Thymus (tissue), 11 donors: ENCODE results near the gene POFUT2. TPM values are rescaled to one million over a fixed set of nuclear protein-coding genes. Genes with fewer than 3 reads are reported as not detected.

Source experiments
- DNase-seq, 9 donors: peaks; one replicate each; pipeline ENCODE4 v3.0.0-alpha.2; 2013; ENCODE audit warnings: low spot score in 9 of 9, low read depth in 6 of 9, missing footprints in 1 of 9
- H3K27ac ChIP-seq, 2 donors: one replicate each; pipeline ENCODE4 v1.5.1; 2013; ENCODE audit warnings: control low read depth in 1 of 2, low read depth in 1 of 2, low read length in 1 of 2, mild to moderate bottlenecking in 1 of 2, moderate library complexity in 1 of 2
- H3K27me3 ChIP-seq, 2 donors: one replicate each; pipeline ENCODE4 v1.5.1; 2013; ENCODE audit warnings: low read length in 1 of 2; ENCODE audit not compliant: control insufficient read depth in 2 of 2, insufficient read depth in 1 of 2
- H3K36me3 ChIP-seq, 2 donors: one replicate each; pipeline ENCODE4 v1.5.1; 2013; ENCODE audit warnings: low read length in 1 of 2, mild to moderate bottlenecking in 1 of 2, moderate library complexity in 1 of 2; ENCODE audit not compliant: control insufficient read depth in 2 of 2, insufficient read depth in 2 of 2
- H3K4me1 ChIP-seq, 2 donors: one replicate each; pipeline ENCODE4 v1.5.1; 2013; ENCODE audit warnings: low read length in 2 of 2; ENCODE audit not compliant: control insufficient read depth in 2 of 2, insufficient read depth in 2 of 2
- H3K4me3 ChIP-seq, 2 donors: one replicate each; pipeline ENCODE4 v1.5.1; 2013; ENCODE audit warnings: low read length in 2 of 2, control low read depth in 1 of 2, mild to moderate bottlenecking in 1 of 2
- H3K9me3 ChIP-seq, 2 donors: one replicate each; pipeline ENCODE4 v1.5.1; 2013; ENCODE audit warnings: low read length in 1 of 2, mild to moderate bottlenecking in 1 of 2; ENCODE audit not compliant: control insufficient read depth in 2 of 2, insufficient read depth in 1 of 2
- WGBS: extraction: QIAGEN DNeasy Blood & Tissue Kit; methylation state at CpG from one replicate; pipeline ENCODE4 v1.1.7; 2013; 5-methylcytosine and 5-hydroxymethylcytosine counted together
- polyA plus RNA-seq: library from polyadenylated mRNA; stranded (reverse); fragments of 200-250 nt; gene quantifications from one replicate; pipeline ENCODE4 v1.2.3, GENCODE V29; 2013
- total RNA-seq: library from RNA; stranded (reverse); fragments of 120-200 nt; gene quantifications from one replicate; pipeline ENCODE4 v1.2.4, GENCODE V29; 2013
- donor health status: healthy.

The POFUT2 gene
- total and polyA plus RNA-seq, 2 donors = 5.7 to 31.9 TPM

DNA sequence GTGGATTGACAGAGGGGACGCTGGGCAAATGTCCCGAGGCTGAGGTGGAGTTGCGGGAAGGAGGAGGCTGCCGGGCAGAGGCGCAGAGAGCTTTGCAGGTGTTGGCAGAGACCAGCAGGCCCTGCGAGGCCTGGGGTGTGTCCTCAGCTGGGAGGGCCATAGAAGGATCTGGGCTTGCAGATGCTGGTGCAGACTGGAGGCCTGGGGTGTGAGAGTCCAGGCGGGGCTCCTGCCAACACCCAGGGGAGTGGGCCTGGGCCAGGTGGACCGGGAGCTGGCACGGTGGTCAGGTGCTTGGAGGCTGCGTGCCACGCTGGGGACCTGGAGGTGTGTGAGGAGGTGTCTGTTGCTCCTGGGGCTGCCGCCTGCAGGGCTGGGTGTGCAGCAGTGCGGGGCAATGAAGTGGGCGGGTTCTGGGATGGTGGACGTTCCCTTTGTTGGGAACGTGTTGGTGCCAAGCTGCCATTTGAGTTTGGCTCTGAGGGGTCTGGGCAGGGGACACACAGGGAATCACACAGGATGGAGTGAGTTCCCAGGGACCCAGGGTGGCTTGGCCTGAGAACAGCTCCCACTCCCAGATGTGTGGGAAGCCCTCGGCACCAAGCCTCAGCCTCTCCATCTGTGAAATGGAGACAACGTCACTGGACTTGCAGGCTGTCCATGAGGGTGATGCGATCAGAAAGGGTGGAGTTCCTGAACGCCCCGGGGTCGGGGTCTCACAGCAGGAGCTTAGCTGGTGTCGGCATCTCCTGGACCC lies 39.9 kb upstream of the POFUT2 start:
- peaks cover 0 to 12% of the 10 kb centered on the region in 2 donors for H3K27me3 ChIP-seq
- no peaks in the 10 kb centered on the region for H3K36me3 ChIP-seq
- peaks cover 0 to 2% of the 10 kb centered on the region in 2 donors for H3K4me1 ChIP-seq
- H3K4me3 ChIP-seq = no peak overlapping the region
- WGBS = 87% methylated on average over 23 of the region's 23 CpGs
- H3K9me3 ChIP-seq = no peaks in the 10 kb centered on the region
- no peak for DNase-seq
- H3K27ac ChIP-seq = no peak overlapping the region

DNA sequence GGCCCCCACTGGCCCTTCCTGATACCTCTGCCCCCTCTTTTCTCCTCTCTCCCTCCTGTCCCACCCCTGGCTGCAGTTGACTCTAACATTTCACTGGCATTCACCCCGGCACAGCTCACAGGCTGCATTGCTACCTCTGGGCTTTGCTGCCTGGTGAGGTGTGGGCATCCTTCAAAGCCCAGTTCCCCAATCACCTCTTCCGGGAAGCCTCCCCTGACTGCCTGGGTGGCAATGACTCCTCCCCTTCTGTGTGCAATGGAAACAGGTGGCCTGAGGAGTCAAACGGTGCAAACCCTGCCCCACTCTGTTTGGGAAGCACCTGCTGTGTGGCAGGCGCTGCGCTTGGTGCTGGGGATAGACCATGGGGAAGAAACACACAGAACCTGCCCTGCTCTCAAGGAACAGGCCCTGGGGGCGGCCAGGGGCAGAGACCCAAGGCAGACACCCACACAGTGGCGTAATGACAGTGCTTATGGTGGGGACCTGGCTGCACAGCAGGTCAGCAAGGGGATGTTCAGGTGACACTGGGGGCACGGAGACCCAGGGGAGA lies 39.3 kb upstream of the POFUT2 start:
- DNase-seq = peak in 1 of 9 donors; percentile 18
- peaks cover 0 to 3% of the 10 kb centered on the region in 2 donors for H3K4me1 ChIP-seq
- no peaks in the 10 kb centered on the region for H3K36me3 ChIP-seq
- 74% methylated on average over 8 of the region's 8 CpGs for WGBS
- H3K27ac ChIP-seq = no peak overlapping the region
- H3K27me3 ChIP-seq = peaks cover 0 to 18% of the 10 kb centered on the region in 2 donors
- no peaks in the 10 kb centered on the region for H3K9me3 ChIP-seq
- no peak overlapping the region for H3K4me3 ChIP-seq

DNA sequence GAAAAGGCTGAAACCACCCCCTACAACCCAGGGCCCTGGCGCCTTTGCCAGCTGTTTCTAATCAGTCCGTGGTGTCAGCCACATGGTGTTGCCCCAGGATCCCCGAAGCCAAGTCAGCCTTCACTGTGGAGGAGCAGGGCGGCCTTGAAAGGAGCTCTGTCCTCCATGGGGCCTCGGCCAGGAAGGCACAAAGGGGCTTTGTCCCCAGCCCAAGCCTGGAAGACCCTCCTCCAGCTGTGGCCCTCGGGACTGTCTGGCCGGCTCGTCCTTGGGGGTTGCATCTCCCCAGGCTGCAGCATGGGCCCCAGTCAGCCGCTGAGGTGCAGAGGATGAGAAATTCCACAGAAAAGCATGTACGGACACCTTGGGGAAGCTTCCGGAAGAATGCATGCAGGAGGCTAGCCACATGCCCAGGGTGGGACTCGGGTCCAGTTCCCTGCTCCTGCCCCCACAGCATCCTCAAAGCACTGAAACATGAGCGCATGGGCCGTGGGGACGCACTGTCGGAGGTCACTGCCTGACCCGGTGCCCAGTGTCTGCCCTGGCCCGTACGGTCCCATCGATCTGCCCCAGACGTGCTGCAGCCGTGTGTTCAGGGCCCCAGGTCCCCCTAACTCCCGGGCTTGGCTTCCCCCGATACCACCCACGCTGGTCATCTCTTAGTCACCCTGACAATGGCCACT lies 38.6 kb upstream of the POFUT2 start:
- Histone ChIP-seq H3K36me3 (no peaks in the 10 kb centered on the region), H3K9me3 (no peaks in the 10 kb centered on the region), H3K4me1 (peaks cover 0 to 3% of the 10 kb centered on the region in 2 donors), H3K27ac (no peak overlapping the region), H3K27me3 (peaks cover 0 to 20% of the 10 kb centered on the region in 2 donors), H3K4me3 (no peak overlapping the region)
- 92% methylated on average over 25 of the region's 25 CpGs for WGBS
- DNase-seq = no peak

DNA sequence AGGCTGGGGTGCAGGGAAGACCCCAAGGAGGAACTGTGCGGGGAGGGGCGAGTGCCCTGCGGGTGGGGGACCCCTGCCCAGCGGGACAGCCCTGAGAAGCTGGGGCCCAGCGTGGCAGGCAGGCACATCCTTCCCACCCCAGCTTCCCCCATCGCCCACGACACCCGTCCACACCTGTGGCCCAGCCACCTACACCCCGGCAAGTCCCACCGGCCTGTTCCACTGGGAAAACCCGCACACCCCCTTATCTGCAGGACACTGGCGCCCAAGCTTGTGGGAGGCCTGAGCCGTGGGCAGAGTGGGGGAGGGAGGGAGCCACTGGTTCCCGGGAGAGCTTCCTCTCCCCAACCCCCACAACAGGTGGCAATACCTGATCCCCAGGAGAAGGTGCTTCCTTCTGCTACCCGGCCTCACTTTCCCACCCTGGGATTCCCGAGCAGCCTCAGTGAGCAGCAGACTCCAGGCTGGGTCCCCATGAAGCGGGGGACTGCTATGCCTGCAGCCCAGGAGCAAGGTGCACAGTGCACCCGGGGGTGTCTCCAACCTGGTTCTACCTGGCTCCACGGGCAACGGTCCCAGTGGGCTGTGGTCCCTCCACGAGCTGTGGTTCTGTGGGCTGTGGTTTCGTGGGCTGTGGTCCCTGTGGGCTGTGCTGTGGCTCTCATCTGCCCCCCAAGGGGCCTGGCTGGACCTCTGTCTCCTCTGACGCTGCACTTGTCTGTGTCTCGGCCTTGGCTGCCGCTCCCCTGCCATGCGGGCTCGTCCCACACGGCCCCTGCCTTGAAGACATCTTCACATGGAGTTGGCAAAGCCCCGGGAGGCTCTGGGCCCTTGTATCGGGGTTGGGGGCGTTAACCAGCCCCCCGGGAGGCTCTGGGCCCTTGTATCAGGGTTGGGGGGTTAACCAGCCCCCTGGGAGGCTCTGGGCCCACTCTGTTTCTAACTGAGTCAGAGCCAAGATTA lies 37.8 kb upstream of the POFUT2 start:
- WGBS = 75% methylated on average over 32 of the region's 32 CpGs

DNA sequence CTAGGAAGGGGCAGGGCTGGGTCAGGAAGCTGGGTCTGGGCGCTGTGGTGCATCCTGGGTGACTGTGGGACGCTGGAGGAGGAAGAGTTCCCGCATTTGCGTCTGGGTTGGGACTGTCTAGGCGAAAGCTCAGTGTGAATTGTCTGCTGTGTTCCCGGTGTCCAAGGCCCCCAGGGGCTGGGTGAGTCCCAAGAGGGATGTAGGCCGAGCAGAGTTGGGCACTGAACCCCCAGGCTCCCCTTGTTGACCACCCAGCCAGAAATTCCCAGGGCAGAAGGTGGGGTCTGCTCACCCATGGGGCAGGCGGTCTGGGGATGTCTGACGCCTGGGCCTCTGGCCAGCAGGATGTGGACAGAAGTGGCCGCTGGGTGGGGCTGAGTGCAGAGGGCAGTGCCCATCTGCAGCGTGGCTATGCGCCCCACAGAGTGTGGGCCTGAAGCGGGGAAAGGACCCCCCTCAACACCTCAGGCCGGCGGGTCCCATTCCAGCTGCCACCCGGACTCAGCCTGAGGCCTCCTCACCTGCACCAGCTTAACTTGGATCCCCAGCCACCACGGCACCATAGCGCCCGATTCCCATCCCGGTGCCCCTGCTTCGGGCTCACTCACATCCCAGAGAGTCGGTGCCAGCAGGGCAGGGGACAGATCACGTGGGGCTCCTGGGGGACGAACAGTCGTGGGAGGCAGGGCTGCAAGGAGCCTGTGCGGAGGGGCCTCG lies 37.0 kb upstream of the POFUT2 start:
- H3K36me3 ChIP-seq = no peaks in the 10 kb centered on the region
- H3K4me3 ChIP-seq = no peak overlapping the region
- 92% methylated on average over 27 of the region's 27 CpGs for WGBS
- H3K9me3 ChIP-seq = no peaks in the 10 kb centered on the region
- H3K27me3 ChIP-seq = peaks cover 0 to 20% of the 10 kb centered on the region in 2 donors
- H3K4me1 ChIP-seq = peaks cover 0 to 3% of the 10 kb centered on the region in 2 donors
- no peak overlapping the region for H3K27ac ChIP-seq
- no peak for DNase-seq

More for the DNA sequence above, 37.8 kb upstream of the POFUT2 start:
- peaks cover 0 to 3% of the 10 kb centered on the region in 2 donors for H3K4me1 ChIP-seq
- no peaks in the 10 kb centered on the region for H3K36me3 ChIP-seq
- peaks cover 0 to 20% of the 10 kb centered on the region in 2 donors for H3K27me3 ChIP-seq
- H3K9me3 ChIP-seq = no peaks in the 10 kb centered on the region
- DNase-seq = no peak
- H3K4me3 ChIP-seq = no peak overlapping the region
- no peak overlapping the region for H3K27ac ChIP-seq

DNA sequence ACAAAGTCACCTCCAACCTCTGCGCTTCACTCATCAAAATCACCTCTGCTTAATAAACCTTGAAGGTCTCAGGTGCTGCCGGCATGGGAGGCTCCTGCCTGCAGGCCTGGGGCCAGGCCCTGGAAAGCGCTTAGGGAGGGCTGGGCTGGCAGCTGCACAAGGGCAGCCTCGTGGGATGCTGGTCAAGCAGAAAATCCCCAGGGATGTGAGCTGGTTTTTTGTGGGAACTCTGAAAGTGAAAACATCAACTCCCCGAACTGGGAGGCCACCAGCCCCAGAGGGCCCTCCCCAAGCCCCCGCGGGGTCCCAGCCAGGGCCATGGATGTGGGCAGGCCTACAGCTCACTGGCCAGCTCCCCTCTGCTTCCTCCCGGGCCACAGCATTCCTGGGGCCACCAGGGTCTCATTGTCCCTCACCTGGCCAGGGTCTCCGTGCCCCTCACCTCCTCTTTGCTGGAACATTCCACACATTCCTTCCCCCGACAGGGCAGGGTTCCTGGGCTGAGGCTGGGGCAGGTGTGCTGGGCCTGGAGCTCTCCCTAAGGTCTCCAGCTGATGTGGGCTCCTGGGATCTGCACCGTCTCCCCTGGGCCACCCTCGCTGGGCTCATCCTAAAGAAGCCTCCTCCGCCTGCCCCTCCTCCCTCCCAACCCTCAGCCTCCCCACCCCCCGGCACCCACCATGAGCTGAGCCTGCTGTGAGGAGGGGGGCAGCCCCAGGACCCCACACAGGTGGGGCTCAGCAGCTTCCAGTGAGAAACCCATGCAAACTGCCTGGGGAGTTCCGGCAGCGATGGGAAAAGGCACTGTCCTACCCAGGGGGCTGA lies 36.0 kb upstream of the POFUT2 start:
- Histone ChIP-seq H3K27me3 (peaks cover 0 to 21% of the 10 kb centered on the region in 2 donors), H3K9me3 (no peaks in the 10 kb centered on the region), H3K4me1 (peaks cover 0 to 3% of the 10 kb centered on the region in 2 donors), H3K27ac (no peak overlapping the region), H3K4me3 (no peak overlapping the region), H3K36me3 (no peaks in the 10 kb centered on the region)
- WGBS = 91% methylated on average over 16 of the region's 16 CpGs
- no peak for DNase-seq

DNA sequence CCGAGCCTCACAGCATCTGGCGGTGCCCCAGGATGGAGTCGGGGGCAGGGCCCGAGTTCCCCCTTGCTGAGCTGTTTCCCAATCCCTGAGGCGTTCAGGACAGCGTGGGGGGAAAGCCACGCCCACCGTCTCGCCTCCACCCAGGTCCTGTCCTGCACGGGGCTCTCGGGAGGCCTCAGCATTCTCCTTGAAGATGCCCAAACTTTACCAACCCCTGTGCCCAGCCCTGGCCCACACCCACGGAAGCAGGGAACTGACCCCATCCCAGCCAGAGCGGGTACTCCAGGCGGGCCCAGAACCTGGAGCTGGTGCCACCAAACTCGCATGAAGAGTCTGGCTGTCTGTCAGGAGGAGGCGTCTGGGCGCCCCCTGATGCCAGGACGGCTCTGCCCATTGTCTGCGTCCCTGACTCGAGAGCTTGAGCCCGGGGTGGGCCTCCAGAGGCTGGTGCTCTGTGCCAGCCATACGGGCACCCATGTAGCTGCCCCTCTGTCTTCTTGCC lies 35.3 kb upstream of the POFUT2 start:
- Histone ChIP-seq H3K36me3 (no peaks in the 10 kb centered on the region), H3K4me1 (peaks cover 0 to 3% of the 10 kb centered on the region in 2 donors), H3K9me3 (no peaks in the 10 kb centered on the region), H3K27me3 (peaks cover 0 to 20% of the 10 kb centered on the region in 2 donors), H3K27ac (no peak overlapping the region), H3K4me3 (no peak overlapping the region)
- WGBS = 85% methylated on average over 22 of the region's 22 CpGs
- no peak for DNase-seq
